Measurements from ENCODE around the gene C1QTNF8.

The C1QTNF8 gene

GRCh38 chr16:1096169-1097082 is at the start of gene C1QTNF8:
Gene C1QTNF8 (minus strand): TSS chr16:1096244. CDS start chr16:1094922, 1,322 bp downstream.
- DNase-seq, result no peak

GRCh38 chr16:1145383-1146100 is 49.5 kb upstream of the C1QTNF8 start:
- no peak for DNase-seq

GRCh38 chr16:1144476-1145382 is 48.7 kb upstream of the C1QTNF8 start:
- DNase-seq, result no peak

GRCh38 chr16:1143761-1144450 is 47.9 kb upstream of the C1QTNF8 start:
- no peak for DNase-seq

- no peak for DNase-seq
Observed at GRCh38 chr16:1142911-1143310, 46.9 kb upstream of the C1QTNF8 start.

GRCh38 chr16:1141716-1142115 is 45.7 kb upstream of the C1QTNF8 start:
- no peak for DNase-seq

- no peak for DNase-seq
Observed at GRCh38 chr16:1141191-1141590, 45.1 kb upstream of the C1QTNF8 start.

- DNase-seq, result no peak
Observed at GRCh38 chr16:1140582-1141162, 44.6 kb upstream of the C1QTNF8 start.

- no peak for DNase-seq
Observed at GRCh38 chr16:1137604-1138003, 41.6 kb upstream of the C1QTNF8 start.

- DNase-seq, result no peak
Observed at GRCh38 chr16:1135459-1135825, 39.4 kb upstream of the C1QTNF8 start.

- no peak for DNase-seq
Observed at GRCh38 chr16:1134776-1135458, 38.9 kb upstream of the C1QTNF8 start.

- no peak for DNase-seq
Observed at GRCh38 chr16:1133810-1134520, 37.9 kb upstream of the C1QTNF8 start.

GRCh38 chr16:1133271-1133670 is 37.2 kb upstream of the C1QTNF8 start:
- no peak for DNase-seq

- no peak for DNase-seq
Observed at GRCh38 chr16:1132431-1132830, 36.4 kb upstream of the C1QTNF8 start.

GRCh38 chr16:1131378-1131994 is 35.4 kb upstream of the C1QTNF8 start:
- no peak for DNase-seq

- DNase-seq, result no peak
Observed at GRCh38 chr16:1130382-1130781, 34.3 kb upstream of the C1QTNF8 start.

GRCh38 chr16:1129106-1129960 is 33.3 kb upstream of the C1QTNF8 start:
- DNase-seq, result no peak

- no peak for DNase-seq
Observed at GRCh38 chr16:1127971-1128715, 32.1 kb upstream of the C1QTNF8 start.

- no peak for DNase-seq
Observed at GRCh38 chr16:1127101-1127500, 31.1 kb upstream of the C1QTNF8 start.
